Pons (tissue), 1 donor: ENCODE data around the gene CPD.
"Not testable (repeated sequence)": the region's sequence is repeated elsewhere in the genome, so short reads cannot be mapped to it uniquely, and the experiment has no call there.

Experiments used
- DNase-seq: peaks from one replicate; pipeline ENCODE4 v3.0.0-alpha.2; 2016; ENCODE audit warnings: low spot score

The CPD gene

DNA sequence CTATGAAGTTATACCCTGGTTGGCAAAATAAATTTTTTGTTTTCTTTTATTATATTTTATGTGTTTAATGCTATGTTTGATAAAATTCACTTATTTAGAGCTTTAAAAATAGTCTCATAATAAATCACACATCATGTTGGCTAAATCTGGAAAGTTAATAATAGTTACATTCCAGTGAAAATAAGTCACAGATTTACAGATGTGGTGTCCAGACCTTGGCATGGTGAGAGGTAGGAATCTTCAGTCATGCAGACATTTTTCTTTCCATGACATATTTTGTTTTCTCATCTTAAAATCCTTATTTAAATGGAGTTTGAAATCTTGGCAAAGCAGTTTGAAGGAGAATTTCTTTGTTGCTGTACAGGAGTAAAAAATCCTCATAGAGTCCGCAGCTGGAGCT, 50.4 kb downstream of the CPD start:
- DNase-seq = no peak

DNA sequence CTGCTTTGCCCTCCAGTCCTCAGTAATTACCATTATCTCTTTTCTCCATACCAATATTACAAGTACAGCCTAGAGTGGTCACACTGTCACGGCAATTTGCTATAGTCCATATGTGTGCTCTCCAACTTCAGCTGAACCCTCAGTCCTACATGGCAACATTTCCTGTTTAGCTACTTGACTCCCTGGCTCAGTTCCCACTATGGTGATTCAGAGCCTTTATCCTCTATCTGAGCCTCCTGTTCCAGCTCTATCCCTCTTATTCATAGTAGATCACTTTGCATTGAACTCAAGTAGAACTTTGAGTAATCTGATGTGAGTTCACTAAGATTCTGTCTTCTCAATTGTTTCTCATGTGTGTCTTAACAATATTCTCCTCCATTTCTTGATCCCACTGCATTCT, 54.8 kb downstream of the CPD start:
- peak; percentile 23 for DNase-seq

DNA sequence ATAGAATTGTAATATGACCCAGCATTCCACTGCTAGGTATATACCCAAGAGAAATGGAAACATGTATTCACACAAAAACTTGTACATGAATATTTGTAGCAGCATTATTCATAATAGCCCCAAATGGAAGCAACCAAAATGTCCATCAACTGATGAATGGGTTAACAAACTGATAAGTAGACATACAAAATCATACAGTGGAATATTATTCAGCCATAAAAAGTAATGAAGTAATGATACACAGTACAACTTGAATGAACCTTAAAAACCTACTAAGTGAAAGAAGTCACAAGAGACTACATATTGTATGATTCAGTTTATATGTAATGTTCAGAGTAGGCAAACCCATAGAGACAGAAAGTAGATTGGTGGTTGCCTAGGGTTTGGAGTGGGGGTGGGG, 58.0 kb downstream of the CPD start:
- DNase-seq = no peak

DNA sequence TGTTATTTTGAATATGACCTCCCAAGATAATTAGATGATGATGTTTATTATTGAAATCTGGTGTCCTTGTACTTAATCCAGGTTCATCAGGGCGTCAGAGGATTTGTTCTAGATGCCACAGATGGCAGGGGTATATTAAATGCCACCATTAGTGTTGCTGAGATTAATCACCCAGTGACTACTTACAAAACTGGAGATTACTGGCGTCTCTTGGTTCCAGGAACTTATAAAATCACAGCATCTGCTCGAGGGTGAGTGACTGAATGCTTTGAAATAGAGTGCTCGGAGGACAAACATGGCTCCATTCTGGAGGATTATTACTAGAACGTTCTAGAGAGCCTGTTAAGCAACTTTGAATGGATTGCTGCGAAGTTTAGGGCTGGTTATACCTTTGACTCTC, 65.0 kb downstream of the CPD start:
- DNase-seq = no peak

DNA sequence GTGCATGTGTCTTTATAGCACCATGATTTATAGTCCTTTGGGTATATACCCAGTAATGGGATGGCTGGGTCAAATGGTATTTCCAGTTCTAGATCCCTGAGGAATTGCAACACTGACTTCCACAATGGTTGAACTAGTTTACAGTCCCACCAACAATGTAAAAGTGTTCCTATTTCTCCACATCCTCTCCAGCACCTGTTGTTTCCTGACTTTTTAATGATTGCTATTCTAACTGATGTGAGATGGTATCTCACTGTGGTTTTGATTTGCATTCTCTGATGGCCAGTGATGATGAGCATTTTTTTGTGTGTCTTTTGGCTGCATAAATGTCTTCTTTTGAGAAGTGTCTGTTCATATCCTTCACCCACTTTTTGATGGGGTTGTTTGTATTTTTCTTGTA, 67.9 kb downstream of the CPD start:
- not testable (repeated sequence) for DNase-seq

DNA sequence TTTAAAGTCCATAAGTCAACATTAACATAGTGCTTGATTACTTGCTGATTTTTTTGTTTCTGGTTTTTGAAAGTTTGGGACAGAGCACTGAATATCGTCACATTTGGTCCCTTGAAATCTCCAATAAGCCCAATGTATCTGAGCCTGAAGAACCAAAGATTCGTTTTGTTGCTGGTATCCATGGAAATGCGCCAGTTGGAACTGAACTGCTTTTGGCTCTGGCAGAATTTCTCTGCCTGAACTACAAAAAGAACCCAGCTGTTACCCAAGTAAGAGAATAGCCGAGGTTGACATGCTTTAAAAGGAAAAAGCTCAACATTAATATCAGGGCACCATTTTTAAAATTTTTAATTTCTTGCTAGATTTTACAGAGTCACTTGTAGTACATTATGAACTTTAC, 70.8 kb downstream of the CPD start:
- DNase-seq = peak; percentile 74

DNA sequence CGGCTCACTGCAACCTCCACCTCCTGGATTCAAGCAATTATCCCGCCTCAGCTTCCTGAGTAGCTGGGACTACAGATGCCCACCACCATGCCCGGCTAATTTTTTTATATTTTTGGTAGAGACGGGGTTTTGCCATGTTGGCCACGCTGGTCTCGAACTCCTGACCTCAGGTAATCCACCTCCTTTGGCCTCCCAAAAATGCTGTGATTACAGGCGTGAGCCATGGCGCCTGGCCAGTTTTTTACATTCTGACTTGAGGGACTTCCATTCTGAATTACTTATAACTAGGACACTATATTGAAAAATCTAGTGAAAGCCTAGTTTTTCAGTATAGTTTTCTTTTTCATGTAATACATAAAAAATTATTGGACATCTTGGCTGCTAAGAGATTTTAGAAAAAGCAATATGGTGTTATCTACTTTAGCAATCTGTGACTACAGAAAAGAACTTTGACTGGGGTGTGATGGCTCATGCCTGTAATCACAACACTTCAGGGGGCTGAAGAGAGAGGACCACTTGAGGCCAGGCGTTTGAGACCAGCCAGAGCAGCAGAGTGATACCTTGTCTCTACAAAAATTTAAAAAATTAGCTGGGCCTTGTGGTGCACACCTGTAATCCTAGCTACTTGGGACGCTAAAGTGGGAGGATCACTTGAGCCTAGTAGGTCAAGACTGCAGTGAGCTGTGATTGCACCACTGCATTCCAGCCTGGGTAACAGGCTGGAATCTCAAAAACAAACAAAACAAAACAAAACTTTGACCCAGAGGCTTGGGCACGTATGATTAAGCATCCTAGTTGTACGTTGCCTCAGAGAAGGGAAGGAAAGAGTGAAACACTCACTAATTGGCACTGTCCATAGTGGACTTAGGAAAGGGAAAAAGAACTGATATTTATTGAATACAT, 71.6 kb downstream of the CPD start:
- DNase-seq = no peak

DNA sequence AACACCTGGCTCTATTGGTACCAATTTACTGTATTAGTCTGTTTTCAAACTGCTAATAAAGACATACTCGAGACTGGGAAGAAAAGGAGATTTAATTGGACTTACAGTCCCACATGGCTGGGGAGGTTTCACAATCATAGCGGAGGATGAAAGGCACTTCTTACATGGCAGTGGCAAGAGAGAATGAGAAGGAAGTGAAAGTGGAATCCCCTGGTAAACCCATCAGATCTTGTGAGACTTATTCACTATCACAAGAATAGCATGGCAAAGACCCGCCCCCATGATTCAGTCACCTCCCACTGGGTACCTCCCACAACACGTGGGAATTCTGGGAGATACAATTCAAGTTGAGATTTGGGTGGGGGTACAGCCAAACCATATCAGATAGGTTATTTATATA, 75.9 kb downstream of the CPD start:
- DNase-seq = no peak

DNA sequence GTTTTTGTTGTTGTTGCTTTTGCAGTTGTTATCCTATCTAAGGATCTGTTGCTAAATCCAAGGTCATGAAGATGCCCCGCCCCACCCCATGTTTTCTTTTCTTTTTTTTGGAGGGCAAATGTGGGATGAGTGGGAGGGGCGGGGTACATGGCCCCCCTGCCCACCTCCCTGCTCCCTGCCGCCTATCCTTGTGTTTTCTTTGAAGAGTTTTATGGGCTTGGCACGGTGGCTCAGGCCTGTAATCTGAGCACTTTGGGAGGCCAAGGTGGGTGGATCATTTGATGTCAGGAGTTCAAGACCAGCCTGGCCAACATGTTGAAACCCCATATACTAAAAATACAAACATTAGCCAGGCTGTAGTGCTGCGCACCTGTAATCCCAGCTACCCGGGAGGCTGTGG, 79.6 kb downstream of the CPD start:
- DNase-seq = no peak

DNA sequence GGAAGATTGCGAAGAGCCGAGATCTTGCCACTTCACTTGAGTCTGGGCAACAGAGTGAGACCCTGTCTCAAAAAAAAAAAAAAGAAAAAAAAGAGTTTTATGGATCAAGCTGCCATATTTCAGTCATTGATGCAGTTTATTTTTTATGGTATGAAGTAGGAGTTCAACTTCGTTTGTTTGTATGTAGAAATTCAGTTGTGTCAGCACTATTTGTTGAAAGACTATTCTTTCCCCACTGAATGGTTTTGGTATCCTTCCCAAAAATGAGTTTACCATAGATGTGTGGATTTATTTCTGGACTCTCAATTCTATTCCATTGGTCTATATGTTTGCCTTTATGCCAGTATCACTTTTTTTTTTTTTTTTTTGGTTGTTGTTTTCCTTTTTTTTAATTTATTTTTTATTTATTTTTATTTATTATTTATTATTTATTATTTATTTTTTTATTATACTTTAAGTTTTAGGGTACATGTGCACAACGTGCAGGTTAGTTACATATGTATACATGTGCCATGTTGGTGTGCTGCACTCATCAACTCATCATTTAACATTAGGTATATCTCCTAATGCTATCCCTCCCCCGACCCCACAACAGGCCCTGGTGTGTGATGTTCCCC, 80.2 kb downstream of the CPD start:
- not testable (repeated sequence) for DNase-seq

DNA sequence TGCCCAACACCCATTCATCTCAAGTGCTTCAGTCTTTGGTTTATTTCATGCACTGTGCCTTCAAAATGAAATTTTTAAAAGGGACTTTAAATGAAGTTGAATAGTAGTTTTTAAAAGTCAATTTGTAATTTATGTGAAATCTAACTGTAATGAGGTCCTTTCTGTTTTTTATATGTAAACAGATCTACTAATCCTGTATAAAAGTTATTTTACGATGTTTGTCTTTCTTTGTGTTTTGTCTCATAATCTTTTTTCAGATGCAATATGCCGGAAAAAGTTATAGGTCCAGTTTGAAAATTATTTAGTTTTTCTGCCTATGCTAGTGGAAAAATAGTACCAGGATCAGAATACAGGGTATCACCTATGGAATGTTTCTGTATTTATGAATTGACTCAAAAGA, 89.7 kb downstream of the CPD start:
- no peak for DNase-seq

DNA sequence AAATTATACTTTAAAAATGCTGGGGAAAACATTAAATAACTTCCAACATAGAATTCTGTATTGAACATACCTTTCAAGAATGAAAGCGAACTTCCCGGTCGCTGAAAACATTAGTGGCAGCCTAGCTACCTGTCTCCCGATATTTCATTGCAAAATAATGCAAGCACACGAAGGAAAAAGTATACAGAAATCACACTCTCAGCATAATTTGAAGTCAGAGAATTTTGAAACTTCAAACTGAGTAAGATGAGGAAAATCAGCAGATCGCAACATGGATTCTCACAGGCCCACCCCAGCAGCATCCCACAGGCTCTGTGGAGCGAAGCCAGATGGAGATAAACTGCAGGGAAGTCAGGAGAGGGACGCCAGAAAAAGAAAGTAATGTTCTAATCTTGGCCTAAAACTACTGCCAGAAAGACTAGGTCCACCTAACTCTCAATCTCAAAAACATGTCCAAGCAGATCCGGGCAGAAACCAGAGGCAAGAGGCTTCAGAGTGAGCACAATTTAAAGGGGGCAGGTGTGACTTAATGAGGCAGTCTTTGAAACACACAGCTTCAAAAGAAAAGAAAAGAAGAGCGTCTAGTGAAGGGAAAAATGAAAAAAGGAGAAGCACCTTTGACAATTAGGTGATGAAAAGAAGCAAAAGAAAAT, 93.6 kb downstream of the CPD start:
- DNase-seq = no peak

DNA sequence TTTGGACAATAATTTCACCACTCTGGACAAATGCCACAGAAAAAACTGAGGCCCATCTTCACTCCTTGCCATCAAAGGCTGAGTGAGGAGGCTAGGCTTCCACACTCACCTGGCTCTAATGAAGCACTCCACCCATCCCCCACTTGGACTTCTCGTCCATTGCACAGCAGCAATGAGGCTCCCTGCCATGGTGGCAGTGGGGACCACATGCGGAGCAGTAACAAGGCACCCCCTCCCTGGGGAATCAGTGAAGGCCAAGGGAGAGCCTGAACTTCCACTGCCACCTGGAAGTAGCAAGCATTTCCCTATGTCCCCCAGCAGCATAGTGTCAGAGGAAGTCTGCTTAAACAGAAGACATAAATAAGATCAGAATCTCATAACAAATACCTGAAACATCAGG, 96.5 kb downstream of the CPD start:
- no peak for DNase-seq

DNA sequence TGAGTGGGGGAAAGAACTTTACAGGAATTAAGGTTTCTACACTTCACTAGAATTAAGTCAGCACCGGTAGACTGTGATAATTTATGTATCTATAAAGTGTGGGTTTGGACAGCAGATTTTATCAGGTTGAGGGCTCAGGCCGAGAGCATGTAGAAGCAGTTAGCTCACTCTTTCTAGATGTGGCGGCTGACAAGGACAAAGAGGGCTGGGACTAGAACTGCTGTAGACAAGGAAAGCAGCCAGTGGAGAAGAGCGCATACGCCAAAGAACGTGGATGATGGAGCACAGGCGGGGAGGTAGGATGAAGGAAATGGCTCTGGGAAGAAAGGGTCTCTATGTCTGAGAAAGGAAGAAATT, 98.0 kb downstream of the CPD start:
- DNase-seq = no peak

DNA sequence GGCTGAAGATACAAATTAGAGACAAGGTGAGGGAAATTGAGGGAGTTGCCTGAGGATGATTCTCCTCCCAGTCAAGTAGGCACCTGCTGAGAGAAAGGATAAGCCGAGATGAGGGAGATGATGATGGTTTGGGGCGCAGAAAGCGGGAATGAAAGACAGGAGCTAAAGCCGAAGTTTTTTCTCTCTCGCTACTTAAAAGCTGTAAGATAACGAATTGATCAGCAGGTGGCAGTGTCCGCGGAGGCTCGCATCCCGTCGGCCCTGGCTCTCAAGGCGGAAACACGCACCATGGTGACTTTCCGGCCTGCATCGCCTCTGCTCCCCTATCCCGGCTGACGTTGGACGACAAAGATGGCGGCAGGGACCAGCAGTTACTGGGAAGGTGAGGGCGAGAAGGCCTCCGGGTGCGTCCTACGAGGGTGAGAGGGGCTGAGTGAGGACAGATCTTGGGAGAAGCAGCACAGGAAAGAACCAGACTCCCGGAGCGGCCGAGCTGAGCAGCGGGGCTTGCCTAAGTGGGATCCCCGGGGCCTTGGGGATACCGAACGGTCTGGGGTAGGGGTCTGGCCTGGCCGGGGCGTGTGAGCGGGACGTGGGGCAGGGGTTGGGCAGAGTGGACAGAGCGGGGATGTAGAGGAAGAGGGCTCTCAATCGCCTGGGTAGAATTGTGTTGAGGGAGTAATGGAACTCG, 98.5 kb downstream of the CPD start, which contains the start of gene GOSR1:
Gene GOSR1 (plus strand): TSS at position 326 of the 691 bp plus-strand sequence. CDS start 26 bp downstream, at position 352.
- peak; percentile 95 for DNase-seq

DNA sequence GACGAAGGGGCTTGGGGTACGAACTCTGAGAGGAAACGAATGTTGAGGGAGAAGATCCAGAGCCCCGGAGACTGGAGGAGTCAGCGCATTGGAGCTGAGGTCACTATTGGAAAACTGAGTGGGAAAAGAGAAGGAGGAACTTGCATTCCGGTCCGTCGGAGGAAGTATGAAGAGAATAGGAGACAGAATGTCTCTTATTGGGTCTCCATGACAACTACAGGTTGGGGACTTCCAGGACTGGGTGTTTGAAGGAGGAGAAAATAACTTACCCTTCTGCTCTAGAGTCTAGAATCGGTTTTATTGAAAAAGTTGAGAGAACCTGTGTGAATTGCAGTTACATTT, 99.0 kb downstream of the CPD start:
- peak; percentile 18 for DNase-seq

DNA sequence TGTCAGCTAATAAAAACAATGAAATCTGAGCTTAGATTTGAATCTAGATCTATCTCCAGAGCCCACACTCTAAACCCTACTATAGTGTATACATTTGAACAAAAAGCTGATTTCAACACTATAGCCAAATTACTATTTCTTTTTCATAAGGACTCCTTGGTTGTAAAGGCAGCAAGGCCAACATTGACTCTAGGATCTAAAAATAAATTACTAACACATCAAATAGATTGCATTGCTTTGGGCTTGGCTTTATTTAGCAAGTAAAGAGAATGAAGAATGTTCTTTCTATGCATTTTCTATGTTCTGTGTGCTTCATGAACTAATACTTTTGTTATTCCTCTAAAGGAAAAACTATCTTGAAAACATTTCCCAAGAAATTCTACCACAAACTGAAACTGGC, 103.8 kb downstream of the CPD start:
- no peak for DNase-seq

DNA sequence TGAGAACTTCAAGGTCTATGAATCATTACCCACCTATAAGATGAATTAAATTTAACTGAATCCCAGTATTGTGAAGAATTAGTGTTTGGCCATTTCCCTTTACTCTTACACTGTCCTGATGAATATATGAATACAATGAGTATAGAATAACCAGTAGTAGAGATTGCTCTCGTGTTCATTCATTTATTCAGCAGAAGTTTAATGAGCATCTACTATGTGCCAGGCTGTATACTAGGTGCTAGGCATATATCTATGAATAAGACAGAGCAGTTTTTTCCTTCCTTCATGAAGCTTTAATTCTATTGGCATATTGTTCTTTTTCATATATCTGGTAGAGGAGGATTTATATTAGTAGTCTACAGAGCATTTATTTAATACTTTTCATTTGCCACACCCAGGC, 104.4 kb downstream of the CPD start:
- DNase-seq = no peak

DNA sequence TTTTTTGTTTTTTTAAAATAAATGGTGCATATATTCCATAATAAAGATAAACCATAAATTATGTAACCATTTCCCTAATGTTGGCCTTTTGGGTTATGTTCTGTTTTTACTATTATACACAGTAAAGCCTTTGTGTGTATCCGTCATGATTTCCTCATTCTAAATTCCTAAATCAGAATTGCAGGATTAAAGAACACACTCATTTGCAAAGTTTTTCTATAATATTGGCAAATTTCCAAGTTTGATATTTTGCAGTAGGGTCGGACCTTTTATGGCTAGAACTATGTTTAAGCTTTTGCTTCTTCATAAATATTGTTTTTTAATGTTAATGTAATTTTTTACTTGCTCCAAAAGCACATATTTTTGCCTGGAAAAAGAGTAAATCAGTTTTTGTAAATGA, 115.1 kb downstream of the CPD start:
- DNase-seq = no peak

DNA sequence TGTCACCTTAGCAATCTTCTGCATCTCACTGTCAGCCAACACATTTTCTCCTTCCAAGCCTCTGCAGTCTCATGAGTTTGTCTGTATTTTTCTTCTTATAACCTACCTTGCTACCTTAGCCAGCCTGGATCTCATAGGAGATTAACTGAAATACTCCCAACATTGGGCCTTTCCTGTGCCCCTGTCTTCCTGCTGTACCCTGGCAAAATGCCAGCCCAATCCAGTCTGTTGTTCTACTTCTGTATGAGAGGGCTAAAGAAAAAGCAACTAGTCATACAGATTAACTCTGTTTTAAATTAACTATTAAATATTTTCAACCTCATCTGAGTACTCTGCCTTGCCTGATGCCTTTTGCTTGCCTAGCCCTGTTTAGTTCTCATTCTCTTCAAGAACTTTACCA, 116.9 kb downstream of the CPD start:
- no peak for DNase-seq

DNA sequence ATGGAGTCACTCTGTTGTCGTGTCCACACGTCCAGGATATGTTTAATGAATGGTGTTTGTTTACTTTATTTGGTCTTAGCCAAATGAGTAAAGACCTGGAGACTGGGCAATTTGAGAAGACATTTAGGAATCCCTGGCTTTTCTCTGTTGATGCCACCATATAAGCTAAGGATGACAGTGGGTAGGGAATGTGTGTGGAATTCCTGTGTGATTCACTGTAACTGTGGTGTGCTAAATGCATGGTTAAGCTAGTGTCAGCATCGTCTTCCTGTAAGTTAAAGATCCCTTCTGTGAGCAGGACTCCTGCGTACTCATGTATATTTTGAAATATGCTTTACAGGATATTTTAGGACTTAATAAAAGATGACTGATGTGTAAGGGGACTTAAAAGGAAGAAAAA, 124.8 kb downstream of the CPD start:
- no peak for DNase-seq

DNA sequence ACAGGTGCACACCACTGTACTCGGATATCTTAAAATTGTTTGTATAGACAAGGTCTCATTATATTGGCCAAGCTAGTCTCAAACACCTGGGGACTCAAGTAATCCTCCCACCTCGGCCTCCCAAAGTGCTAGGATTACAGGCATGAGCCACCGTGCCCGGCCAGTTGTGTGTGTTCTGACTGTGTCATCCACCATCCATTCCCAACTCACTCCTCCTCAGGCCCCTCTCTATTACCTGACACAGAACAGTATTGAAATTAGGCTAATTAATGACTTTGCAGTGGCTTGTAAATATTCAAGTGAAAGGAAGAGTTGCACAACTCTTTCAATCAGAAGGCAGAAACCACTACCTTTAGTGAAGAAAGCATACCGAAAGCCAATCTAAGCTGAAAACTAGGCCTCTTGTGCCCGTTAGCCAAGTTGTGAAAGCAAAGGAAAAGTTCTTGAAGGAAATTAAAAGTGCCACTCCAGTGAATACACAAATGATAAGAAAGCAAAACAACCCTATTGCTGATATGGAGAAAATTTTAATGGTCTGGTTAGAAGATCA, 127.2 kb downstream of the CPD start:
- no peak for DNase-seq
